Measurements from ENCODE around the gene GGT6. TPM values are rescaled to one million over a fixed set of nuclear protein-coding genes. Genes with fewer than 3 reads are reported as not detected.

Gene GGT6
- total RNA-seq, 2 experiments from 2014 or later, result not detected

DNA sequence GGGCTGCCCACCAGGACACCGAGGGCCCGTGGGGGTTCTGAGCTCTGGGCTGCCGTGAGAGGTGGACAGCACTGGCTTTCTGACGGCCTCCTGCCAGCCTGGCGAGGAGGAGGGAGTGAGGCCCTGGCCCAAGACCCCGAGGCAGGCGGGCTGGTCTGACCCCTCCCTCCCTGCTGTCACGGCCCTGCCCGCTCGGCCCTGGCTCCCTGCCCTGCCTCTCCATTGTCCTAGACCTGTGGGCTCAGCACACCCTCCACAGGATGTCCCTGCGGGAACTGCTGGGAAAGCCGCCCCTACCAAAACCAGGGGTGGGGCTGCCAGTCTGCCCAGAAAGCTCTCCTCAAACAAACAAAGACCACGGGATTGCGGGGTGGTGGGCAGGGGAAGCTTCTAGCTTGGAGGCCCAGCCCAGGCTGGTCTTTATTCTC lies 41.0 kb downstream of the GGT6 start:
- Mint-ChIP-seq H3K4me3 (no peak overlapping the region), H3K36me3 (ENCODE audit: low read depth) (no peaks in the 10 kb centered on the region), H3K9me3 (no peaks in the 10 kb centered on the region), H3K27me3 (no peaks in the 10 kb centered on the region), H3K27ac (no peak overlapping the region), H3K4me1 (ENCODE audit: low read depth) (no peaks in the 10 kb centered on the region)
- DNase-seq (no peak), ATAC-seq (ENCODE audit: poor library complexity) (no peak)
- ChIA-PET POLR2A (no interaction called here), CTCF (no interaction called here)
- intact Hi-C loops (cut with DNase I, micrococcal nuclease), result no loop called here
- H3K9me3 ChIP-seq (ENCODE audit: control insufficient read depth in 1 of 2, insufficient read depth in 1 of 2, low read length in 2 of 2), result no peaks in the 10 kb centered on the region
- H3K36me3 ChIP-seq (ENCODE audit: insufficient read depth, low read length), result no peaks in the 10 kb centered on the region
- H3K27me3 ChIP-seq (ENCODE audit: control insufficient read depth in 1 of 2, insufficient read depth in 2 of 2, low read length in 2 of 2), result no peaks in the 10 kb centered on the region
- TF ChIP-seq CTCF (IDR thresholded peaks at IDR 0.05), result no peak
- H3K4me3 ChIP-seq (ENCODE audit: low read length), result no peak overlapping the region
- no peak overlapping the region for H3K27ac ChIP-seq (ENCODE audit: low read depth in 1 of 2, low read length in 2 of 2)
- no peaks in the 10 kb centered on the region for H3K4me1 ChIP-seq (ENCODE audit: insufficient read depth, low read length)

GRCh38 chr17:4518901-4519300 lies 41.5 kb downstream of the GGT6 start:
- DNase-seq, result no peak

GRCh38 chr17:4516735-4517134 lies 43.6 kb downstream of the GGT6 start:
- intact Hi-C loops (cut with DNase I, micrococcal nuclease), result no loop called here
- no peak for ATAC-seq (ENCODE audit: poor library complexity)
- H3K9me3 Mint-ChIP-seq, result no peaks in the 10 kb centered on the region
- CTCF ChIA-PET, result no interaction called here
- no peak for DNase-seq
- no peaks in the 10 kb centered on the region for H3K4me1 ChIP-seq (ENCODE audit: insufficient read depth, low read length)
- H3K4me3 Mint-ChIP-seq, result no peak overlapping the region
- TF ChIP-seq CTCF (IDR thresholded peaks at IDR 0.05), result no peak
- H3K27ac ChIP-seq (ENCODE audit: low read depth in 1 of 2, low read length in 2 of 2), result no peak overlapping the region
- no peaks in the 10 kb centered on the region for H3K4me1 Mint-ChIP-seq (ENCODE audit: low read depth)
- no peak overlapping the region for H3K27ac Mint-ChIP-seq
- POLR2A ChIA-PET, result no interaction called here
- H3K4me3 ChIP-seq (ENCODE audit: low read length), result no peak overlapping the region
- no peaks in the 10 kb centered on the region for H3K36me3 ChIP-seq (ENCODE audit: insufficient read depth, low read length)
- no peaks in the 10 kb centered on the region for H3K9me3 ChIP-seq (ENCODE audit: control insufficient read depth in 1 of 2, insufficient read depth in 1 of 2, low read length in 2 of 2)
- H3K36me3 Mint-ChIP-seq (ENCODE audit: low read depth), result no peaks in the 10 kb centered on the region
- H3K27me3 Mint-ChIP-seq, result no peaks in the 10 kb centered on the region
- H3K27me3 ChIP-seq (ENCODE audit: control insufficient read depth in 1 of 2, insufficient read depth in 2 of 2, low read length in 2 of 2), result no peaks in the 10 kb centered on the region

More at GRCh38 chr17:4518901-4519300, 41.5 kb downstream of the GGT6 start:
- no peak overlapping the region for H3K4me3 Mint-ChIP-seq
- ChIA-PET CTCF (no interaction called here), POLR2A (no interaction called here)
- H3K27me3 Mint-ChIP-seq, result no peaks in the 10 kb centered on the region
- H3K9me3 ChIP-seq (ENCODE audit: control insufficient read depth in 1 of 2, insufficient read depth in 1 of 2, low read length in 2 of 2), result no peaks in the 10 kb centered on the region
- H3K4me1 ChIP-seq (ENCODE audit: insufficient read depth, low read length), result no peaks in the 10 kb centered on the region
- intact Hi-C loops (cut with DNase I, micrococcal nuclease), result no loop called here
- H3K27me3 ChIP-seq (ENCODE audit: control insufficient read depth in 1 of 2, insufficient read depth in 2 of 2, low read length in 2 of 2), result no peaks in the 10 kb centered on the region
- H3K4me3 ChIP-seq (ENCODE audit: low read length), result no peak overlapping the region
- no peak overlapping the region for H3K27ac Mint-ChIP-seq
- H3K36me3 ChIP-seq (ENCODE audit: insufficient read depth, low read length), result no peaks in the 10 kb centered on the region
- ATAC-seq (ENCODE audit: poor library complexity), result no peak
- no peaks in the 10 kb centered on the region for H3K36me3 Mint-ChIP-seq (ENCODE audit: low read depth)
- TF ChIP-seq CTCF (IDR thresholded peaks at IDR 0.05), result no peak
- no peaks in the 10 kb centered on the region for H3K9me3 Mint-ChIP-seq
- H3K27ac ChIP-seq (ENCODE audit: low read depth in 1 of 2, low read length in 2 of 2), result no peak overlapping the region
- no peaks in the 10 kb centered on the region for H3K4me1 Mint-ChIP-seq (ENCODE audit: low read depth)

All from CD4-positive, alpha-beta T cell (primary cell).